ENCODE measurements around the gene UBAC2.

DNA sequence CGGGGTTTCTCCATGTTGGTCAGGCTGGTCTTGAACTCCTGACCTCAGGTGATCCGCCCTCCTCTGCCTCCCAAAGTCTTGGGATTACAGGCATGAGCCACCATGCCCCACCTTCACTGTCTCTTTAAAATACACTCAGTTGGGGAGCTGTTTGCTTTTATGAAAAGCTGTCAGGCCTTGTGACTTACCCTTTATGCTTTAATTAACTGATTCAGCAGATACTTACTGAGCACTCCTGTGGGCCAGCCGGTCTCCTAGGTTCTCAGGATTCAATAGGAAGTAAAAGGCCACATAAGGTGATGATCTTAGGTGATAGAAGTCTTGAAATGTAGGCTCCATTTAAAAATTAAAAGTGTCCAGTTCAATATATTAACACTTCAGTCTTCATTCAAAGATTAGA lies 7.5 kb downstream of the UBAC2 start:
- TF ChIP-seq CTCF (IDR thresholded peaks at IDR 0.05; ENCODE audit: extremely low read depth in 1 of 2, insufficient read depth in 1 of 2, low read depth in 1 of 2, low read length in 2 of 2) = no peak
- TF ChIP-seq POLR2A (IDR thresholded peaks at IDR 0.05; ENCODE audit: low read depth, low read length) = no peak
- TF ChIP-seq JUN (IDR thresholded peaks at IDR 0.05; ENCODE audit: borderline replicate concordance, insufficient read depth, insufficient read length, low read depth) = no peak
- TF ChIP-seq EZH2 (IDR thresholded peaks at IDR 0.05; ENCODE audit: borderline replicate concordance, low read depth, low read length, severe bottlenecking) = no peak
- TF ChIP-seq GATA2 (IDR thresholded peaks at IDR 0.05; ENCODE audit: insufficient read depth, insufficient read length, low read depth, low read length) = no peak
